H54 (cell line): ENCODE results near the gene TRPV5.

Source experiments
- DNase-seq: peaks from one replicate; pipeline ENCODE4 v3.0.0; 2011; ENCODE audit warnings: low spot score, mixed read lengths; ENCODE audit not compliant: insufficient read length
- FAIRE-seq: peaks from 3 replicates; lab custom pipeline; 2011; peaks lifted over from hg19 to GRCh38; lab: Jason Lieb, UNC
- POLR2A ChIP-seq: IDR thresholded peaks from 2 replicates; pipeline ENCODE4 v1.6.1; 2011; ENCODE audit warnings: low read depth, mild to moderate bottlenecking, low read length

Gene TRPV5

GRCh38 chr7:142956951-142957623, 23.5 kb upstream of the TRPV5 start:
- DNase-seq, result no peak
- no peak for TF ChIP-seq POLR2A
- no peak for FAIRE-seq

GRCh38 chr7:142954680-142955268, 21.2 kb upstream of the TRPV5 start:
- FAIRE-seq, result no peak
- TF ChIP-seq POLR2A, result no peak
- no peak for DNase-seq

DNA sequence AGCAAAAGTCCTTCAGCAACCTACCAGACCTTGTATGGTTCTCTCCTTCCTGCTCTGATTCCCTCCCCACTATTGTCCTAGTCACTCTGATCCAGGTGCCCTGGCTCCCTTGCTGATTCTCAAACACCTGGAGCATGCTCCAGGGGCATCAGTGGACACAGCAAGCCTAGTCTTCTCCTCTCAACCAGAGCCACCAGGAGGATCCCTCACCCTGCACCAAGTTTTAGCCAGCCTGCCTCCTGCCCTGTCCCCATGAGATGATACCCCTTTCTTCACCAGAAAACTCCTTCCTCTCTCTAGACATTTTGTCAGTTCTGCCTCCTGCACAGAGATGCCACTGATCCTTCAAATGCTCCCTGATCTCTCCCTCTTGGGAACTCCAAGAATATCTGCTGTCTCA, 16.7 kb upstream of the TRPV5 start:
- DNase-seq, result no peak
- TF ChIP-seq POLR2A, result no peak
- no peak for FAIRE-seq

DNA sequence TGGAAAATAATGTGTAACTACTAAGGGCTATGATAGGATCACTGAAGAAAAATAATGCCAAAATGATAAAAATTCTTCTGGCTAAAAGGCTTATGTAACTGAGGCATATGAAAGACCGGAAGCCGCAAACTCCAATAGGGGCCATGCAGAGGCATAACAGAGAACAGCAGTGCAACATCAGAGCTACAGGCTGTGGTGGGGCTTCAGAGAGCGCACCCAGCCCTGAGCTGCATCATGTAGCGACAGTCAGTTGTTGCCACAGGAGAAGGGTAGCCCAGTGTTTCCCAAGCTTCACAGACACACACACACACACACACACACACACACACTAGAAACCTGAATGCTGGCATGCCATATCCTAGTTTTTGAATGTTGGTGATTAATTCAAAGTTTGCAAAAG, 15.1 kb upstream of the TRPV5 start:
- FAIRE-seq (no peak), DNase-seq (no peak)
- TF ChIP-seq POLR2A, result no peak

DNA sequence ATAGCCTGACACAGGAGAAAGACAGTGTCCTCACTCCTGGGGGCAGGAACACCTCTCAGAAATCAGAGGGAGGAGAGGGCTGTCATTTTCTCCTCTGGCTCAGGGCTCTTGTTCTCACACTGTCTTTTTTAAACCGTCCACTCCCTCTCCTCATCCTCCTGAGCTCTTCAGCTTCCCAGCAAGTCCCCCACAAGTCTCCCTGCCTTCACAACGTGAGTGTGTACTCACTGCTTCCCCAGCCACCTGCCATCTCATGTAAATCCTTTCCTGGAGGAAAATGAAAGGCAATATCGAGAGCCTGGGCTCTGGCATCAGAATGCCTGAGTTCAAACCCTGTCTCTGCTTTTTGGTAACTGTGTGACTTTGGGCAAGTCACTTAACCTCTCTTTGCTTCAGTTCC, 11.5 kb upstream of the TRPV5 start:
- FAIRE-seq (no peak), DNase-seq (no peak)
- TF ChIP-seq POLR2A, result no peak

GRCh38 chr7:142943706-142944268, 10.2 kb upstream of the TRPV5 start:
- TF ChIP-seq POLR2A, result no peak
- FAIRE-seq (no peak), DNase-seq (no peak)

GRCh38 chr7:142942746-142943145, 9.2 kb upstream of the TRPV5 start:
- no peak for FAIRE-seq
- no peak for TF ChIP-seq POLR2A
- DNase-seq, result no peak

DNA sequence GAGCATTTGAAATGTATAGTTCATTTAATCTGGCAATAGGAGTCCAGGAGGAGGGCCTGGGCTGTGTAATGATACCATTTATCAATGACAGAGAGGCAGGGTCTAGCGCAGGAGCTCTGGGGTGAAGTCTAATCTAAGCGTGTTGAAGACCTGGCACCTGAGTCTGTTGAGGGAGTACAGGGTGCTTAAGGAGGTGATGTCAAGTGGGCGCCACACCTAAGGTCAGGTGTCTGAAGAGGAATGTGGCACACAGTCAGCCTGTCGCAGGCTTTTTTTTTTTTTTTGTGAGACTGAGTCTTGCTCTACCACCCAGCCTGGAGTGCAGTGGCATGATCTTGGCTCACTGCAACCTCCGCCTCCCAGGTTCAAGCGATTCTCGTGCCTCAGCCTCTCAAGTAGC, 8.0 kb upstream of the TRPV5 start:
- DNase-seq (no peak), FAIRE-seq (no peak)
- TF ChIP-seq POLR2A, result no peak

DNA sequence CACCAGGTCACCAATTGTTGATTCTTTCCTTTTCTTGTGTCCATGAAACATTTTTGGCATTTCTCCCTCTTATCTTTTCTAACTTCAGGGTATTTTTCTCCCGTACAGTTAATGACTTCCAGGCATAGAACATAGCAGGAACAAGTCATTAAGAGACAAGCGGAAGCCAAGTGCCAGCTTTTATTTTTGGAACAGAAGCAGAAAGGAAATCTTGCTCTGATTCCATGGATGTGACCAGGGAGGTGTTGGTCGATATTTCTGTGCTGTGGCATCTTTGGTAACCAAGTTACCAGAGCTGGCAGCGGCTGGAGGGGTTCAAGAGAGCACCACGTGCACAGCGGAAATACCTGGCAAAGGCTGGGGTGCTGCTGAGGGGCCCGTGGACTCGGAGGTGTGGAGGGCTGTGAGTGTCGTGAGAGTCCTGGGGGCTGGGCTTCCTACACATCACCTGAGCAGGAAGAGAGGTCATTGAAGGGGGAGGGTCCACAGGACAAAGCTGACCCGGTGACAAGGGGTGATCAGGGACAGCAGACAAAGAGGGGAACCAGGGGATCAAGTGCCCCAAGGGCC, 7.5 kb upstream of the TRPV5 start:
- DNase-seq (no peak), FAIRE-seq (no peak)
- no peak for TF ChIP-seq POLR2A

GRCh38 chr7:142939226-142939910, 5.8 kb upstream of the TRPV5 start, which contains the start of gene LLCFC1:
Gene LLCFC1, plus strand, starts transcription at chr7:142939484. Its CDS starts 138 bp downstream, at chr7:142939622.
- FAIRE-seq, result no peak

GRCh38 chr7:142938611-142939010, 5.1 kb upstream of the TRPV5 start:
- no peak for TF ChIP-seq POLR2A
- DNase-seq (no peak), FAIRE-seq (no peak)

More at GRCh38 chr7:142939226-142939910, 5.8 kb upstream of the TRPV5 start, which contains the start of gene LLCFC1:
- no peak for TF ChIP-seq POLR2A
- no peak for DNase-seq

- FAIRE-seq, result no peak
- no peak for TF ChIP-seq POLR2A
- no peak for DNase-seq
Measured at GRCh38 chr7:142935941-142936565, 2.5 kb upstream of the TRPV5 start.

DNA sequence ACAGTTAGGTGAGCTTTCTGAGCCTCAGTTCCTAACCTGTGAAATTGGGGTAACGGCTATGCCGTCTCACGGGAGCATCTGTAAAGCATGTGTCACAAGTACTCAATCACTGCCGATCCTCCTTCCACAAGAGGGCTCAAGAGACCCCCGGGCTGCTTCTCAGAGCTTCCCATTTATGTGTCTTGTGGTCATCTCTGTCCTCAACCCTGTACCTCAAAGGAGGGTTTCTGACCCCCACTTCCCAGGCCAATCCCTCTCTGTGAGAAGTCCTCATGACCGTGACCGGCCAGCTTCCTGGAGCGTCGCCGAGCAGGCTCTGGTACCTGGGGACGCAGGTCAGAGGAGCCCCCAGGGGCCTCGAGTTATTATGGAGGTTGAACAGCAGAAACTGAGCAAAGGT, 510 bp upstream of the TRPV5 start:
- no peak for TF ChIP-seq POLR2A
- DNase-seq (no peak), FAIRE-seq (no peak)
